Activated gamma-delta T cell treated with anti-CD3 and anti-CD28 coated beads, Interleukin-2, amount 50 U/mL, for 16 hours (primary cell): ENCODE results near the gene TSC22D4.

Source experiments
- DNase-seq: peaks from one replicate; pipeline ENCODE4 v3.0.0-alpha.2; 2020; ENCODE audit warnings: low read depth

Gene TSC22D4

GRCh38 chr7:100428199-100428966, 50.6 kb downstream of the TSC22D4 start, which contains the start of gene ZCWPW1:
Gene ZCWPW1 (minus strand): TSS chr7:100428703. CDS start chr7:100420649, 8,054 bp downstream.
- peak; percentile 94 for DNase-seq

GRCh38 chr7:100427762-100428198, 51.2 kb downstream of the TSC22D4 start:
- DNase-seq = no peak

- no peak for DNase-seq
These were observed 52.5 kb downstream of the TSC22D4 start for GRCh38 chr7:100426516-100426915.

- DNase-seq = no peak
These were observed 53.7 kb downstream of the TSC22D4 start for GRCh38 chr7:100425347-100425746.

GRCh38 chr7:100423315-100423714, 55.7 kb downstream of the TSC22D4 start:
- no peak for DNase-seq

GRCh38 chr7:100419660-100420226, 59.3 kb downstream of the TSC22D4 start:
- no peak for DNase-seq

GRCh38 chr7:100418930-100419659, 59.9 kb downstream of the TSC22D4 start:
- DNase-seq = no peak
